Measurements from ENCODE around the gene IFITM5. TPM values are rescaled to one million over a fixed set of nuclear protein-coding genes. Genes with fewer than 3 reads are reported as not detected.
"Not testable (repeated sequence)": the region's sequence is repeated elsewhere in the genome, so short reads cannot be mapped to it uniquely, and the experiment has no call there.

Gene IFITM5
- total RNA-seq, 1 donor from 2014 or later: not detected

DNA sequence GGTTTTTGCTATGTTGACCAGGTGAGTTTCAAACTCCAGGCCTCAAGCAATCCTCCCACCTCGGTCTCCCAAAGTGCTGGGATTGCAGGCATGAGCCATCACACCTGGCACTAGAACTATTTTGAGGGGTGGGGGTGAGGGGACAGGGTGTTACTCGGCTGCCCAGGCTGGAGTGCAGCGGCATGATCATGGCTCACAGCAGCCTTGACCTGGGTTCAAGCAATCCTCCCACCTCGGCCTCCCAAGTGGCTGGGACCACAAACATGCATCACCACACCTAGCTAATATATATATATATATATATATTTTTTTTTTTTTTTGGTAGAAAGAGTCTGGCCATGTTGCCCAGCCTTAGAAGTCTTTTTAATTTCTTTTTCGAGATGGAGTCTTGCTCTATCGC lies 38.4 kb upstream of the IFITM5 start:
- TF ChIP-seq, protein P1, sequence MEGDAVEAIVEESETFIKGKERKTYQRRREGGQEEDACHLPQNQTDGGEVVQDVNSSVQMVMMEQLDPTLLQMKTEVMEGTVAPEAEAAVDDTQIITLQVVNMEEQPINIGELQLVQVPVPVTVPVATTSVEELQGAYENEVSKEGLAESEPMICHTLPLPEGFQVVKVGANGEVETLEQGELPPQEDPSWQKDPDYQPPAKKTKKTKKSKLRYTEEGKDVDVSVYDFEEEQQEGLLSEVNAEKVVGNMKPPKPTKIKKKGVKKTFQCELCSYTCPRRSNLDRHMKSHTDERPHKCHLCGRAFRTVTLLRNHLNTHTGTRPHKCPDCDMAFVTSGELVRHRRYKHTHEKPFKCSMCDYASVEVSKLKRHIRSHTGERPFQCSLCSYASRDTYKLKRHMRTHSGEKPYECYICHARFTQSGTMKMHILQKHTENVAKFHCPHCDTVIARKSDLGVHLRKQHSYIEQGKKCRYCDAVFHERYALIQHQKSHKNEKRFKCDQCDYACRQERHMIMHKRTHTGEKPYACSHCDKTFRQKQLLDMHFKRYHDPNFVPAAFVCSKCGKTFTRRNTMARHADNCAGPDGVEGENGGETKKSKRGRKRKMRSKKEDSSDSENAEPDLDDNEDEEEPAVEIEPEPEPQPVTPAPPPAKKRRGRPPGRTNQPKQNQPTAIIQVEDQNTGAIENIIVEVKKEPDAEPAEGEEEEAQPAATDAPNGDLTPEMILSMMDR (conservative IDR thresholded peaks at IDR 0.05; ENCODE audit: low read depth, low read length): no peak
- H3K4me3 ChIP-seq (ENCODE audit: low read depth, low read length): no peak overlapping the region
- no peak for DNase-seq (ENCODE audit: low read depth)

DNA sequence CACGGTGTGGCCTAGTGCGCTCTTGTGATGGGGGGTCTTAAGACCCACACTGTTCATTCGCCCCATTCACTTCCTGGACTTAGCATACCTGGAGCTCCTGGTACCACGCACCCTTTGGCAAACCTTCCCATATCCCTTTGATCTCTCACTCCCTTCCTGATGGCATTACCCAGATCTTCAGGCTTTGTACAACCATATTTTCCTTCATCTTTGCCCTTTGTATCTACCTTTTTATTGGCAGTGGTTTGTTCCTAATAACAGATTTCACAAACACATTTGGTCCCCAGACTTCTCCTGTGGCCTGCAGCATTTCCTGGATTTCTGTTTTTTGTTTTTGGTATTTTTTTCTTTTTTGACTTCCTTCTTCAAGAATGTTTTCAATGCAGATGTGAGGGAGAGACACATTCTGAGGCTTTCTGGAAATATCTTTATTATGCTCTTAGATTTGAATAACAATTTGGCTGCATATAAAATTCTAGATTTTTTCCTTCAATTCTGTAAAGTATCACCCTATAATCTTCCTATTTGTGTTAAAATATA lies 37.4 kb upstream of the IFITM5 start:
- no peak overlapping the region for H3K4me3 ChIP-seq (ENCODE audit: low read depth, low read length)
- DNase-seq (ENCODE audit: low read depth): no peak
- TF ChIP-seq, protein P1 (conservative IDR thresholded peaks at IDR 0.05; ENCODE audit: low read depth, low read length): no peak

DNA sequence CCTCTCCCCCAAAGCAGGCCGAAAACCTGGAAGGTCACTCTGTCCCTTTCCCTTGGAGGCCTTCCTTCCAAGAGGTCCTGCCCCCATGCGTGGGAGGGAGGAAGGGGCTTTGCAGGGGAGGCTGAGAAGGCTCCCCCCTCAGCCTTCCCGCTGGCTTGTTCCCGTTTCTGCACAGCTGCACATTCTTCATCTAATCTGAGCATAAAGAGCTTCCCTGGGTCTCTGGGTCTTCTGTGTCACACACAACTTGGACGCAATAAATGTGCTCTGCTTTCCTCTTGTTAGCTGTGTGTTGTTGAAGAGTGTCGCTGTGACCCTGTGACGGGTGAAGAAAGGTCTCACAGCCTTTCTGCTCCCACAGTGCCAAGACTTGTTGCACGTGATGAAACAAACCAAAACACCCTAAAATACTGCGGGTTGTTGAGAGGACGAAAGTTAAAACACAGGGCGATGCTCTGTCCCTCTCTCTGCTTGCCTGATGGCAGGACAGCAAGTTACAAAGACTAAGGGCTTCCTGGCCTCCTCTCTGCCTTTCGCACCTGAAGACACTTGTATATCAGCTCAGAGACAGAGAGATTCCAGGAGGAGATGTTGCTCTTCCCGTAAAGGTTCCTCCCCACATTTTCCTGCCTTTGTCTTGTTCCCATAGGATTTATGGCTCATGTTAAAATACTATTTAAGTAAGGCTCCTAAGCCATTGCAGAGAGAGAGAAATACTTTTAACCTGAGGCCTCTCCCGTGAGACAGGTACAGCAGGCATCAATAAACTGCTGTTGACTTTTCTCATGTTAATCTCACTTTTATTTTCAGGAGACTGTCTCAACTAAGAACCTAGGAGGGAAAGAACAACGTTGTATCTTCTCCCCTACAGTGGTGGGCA lies 36.7 kb upstream of the IFITM5 start:
- no peak for DNase-seq (ENCODE audit: low read depth)
- TF ChIP-seq, protein P1 (conservative IDR thresholded peaks at IDR 0.05; ENCODE audit: low read depth, low read length): no peak
- no peak overlapping the region for H3K4me3 ChIP-seq (ENCODE audit: low read depth, low read length)

DNA sequence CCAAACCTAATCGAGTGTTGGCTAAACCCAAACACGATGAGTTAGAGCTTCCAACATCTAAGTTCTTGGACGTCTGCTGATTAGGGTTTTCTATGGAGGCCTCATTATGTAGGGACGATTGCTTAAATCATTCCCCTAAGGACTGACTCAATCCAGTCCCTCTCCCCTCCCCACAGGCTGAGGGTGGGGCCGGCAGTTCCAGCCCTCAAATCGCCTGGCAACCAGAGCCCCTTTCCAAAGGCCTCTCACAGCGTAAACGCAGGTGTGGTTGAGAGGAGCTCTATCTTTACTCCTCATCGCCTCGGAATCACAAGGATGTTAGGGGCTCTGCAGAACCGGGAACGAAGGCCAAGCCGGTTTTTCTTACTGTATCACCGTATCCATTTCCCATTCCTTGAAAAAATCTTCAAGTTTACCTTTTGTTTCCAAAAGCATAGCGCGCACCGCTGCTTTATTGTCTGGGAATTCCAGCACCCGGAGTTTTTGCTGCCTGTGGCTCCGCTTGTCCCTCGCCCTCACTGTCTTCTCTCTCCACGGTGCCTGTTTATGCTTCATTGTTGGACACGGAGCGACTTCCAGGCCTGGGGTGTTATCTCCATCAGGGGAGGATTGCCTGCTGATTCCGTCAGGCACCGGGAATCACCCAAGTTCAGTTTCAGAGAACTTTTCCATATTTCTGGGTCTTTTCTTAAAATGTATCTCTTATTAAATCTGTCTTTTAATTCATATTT lies 35.1 kb upstream of the IFITM5 start:
- no peak overlapping the region for H3K4me3 ChIP-seq (ENCODE audit: low read depth, low read length)
- TF ChIP-seq, protein P1 (conservative IDR thresholded peaks at IDR 0.05; ENCODE audit: low read depth, low read length): no peak
- DNase-seq (ENCODE audit: low read depth): no peak

DNA sequence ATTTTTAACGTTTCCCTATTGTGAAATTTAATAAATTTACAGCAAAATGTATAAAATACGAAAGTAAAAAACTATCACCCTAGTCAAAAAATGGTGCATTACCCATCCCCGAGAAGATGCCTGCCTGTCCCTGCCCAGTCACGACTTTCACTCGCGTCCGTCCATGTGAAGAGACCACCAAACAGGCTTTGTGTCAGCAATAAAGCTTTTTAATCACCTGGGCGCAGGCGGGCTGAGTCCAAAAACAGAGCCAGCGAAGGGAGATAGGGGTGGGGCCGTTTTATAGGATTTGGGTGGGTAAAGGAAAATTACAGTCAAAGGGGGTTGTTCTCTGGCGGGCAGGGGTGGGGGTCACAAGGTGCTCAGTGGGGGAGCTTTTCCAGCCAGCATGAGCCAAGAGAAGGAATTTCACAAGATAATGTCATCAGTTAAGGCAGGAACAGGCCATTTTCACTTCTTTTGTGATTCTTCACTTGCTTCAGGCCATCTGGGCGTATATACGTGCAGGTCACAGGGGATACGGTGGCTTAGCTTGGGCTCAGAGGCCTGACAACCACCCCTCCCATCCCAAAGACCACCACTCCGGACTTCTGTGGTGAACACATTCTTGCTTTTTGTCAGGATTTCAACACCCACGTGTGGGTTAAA lies 34.4 kb upstream of the IFITM5 start:
- not testable (repeated sequence) for DNase-seq (ENCODE audit: low read depth); H3K4me3 ChIP-seq (ENCODE audit: low read depth, low read length)

DNA sequence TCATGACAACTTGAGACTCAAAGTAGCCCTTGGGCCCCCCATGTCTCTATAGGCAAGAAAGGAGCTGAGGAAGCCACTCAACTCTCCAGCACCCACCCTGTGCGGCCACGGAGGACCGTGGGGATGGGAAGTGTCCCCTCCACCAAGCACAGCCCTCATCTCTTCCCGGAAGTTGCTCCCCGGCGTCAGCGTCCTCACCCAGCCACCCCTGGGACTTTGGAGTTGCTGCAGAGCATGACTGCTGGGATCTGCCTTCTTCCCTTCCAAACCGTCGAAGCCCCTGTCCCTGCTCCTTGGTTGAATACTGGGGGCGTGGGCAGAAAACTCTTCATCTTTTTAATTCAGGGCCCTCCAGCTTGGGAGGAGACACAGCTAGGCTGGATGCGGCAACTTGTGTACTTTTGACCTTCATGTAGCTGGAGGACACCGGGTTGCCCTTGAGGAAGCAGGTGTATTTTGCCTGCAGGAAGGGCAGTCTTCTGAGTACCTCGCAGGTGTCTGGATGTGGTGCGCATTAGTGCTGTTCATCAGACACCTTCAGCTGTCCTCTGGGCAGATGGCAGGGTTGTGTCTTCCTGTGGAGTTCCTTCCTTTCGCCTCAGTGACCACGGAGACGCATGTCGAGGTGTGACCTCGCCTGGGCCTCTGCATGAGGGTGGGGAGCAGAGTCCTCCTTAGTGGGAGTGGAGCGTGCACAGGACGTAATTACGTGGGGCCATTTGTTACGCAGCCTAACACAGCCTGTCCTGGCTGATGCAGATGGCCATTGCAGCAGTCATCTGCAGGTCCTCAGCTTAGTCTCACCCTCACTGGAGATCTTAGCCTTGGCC lies 33.5 kb upstream of the IFITM5 start:
- DNase-seq (ENCODE audit: low read depth): no peak
- TF ChIP-seq, protein P1 (conservative IDR thresholded peaks at IDR 0.05; ENCODE audit: low read depth, low read length): no peak
- no peak overlapping the region for H3K4me3 ChIP-seq (ENCODE audit: low read depth, low read length)
